GM12873 (cell line): Measurements from ENCODE around the gene POLR3B.

Experiments used
- CTCF ChIP-seq: IDR thresholded peaks from 2 replicates; pipeline ENCODE4 v1.5.1; 2012; ENCODE audit warnings: low read depth, mild to moderate bottlenecking, moderate library complexity, low read length, control low read depth; ENCODE audit not compliant: insufficient read depth; ENCODE audit errors: missing control alignments

Gene POLR3B

GRCh38 chr12:106433055-106433454, 75.5 kb downstream of the POLR3B start:
- TF ChIP-seq CTCF, result no peak

GRCh38 chr12:106434526-106434925, 77.0 kb downstream of the POLR3B start:
- no peak for TF ChIP-seq CTCF

GRCh38 chr12:106436164-106436563, 78.6 kb downstream of the POLR3B start:
- no peak for TF ChIP-seq CTCF

- TF ChIP-seq CTCF, result no peak
Observed at GRCh38 chr12:106442575-106442974, 85.0 kb downstream of the POLR3B start.

- TF ChIP-seq CTCF, result no peak
Observed at GRCh38 chr12:106445053-106445452, 87.5 kb downstream of the POLR3B start.

- TF ChIP-seq CTCF, result no peak
Observed at GRCh38 chr12:106445959-106446358, 88.4 kb downstream of the POLR3B start.

GRCh38 chr12:106446419-106447092, 89.0 kb downstream of the POLR3B start:
- no peak for TF ChIP-seq CTCF
